Hematopoietic multipotent progenitor cell treated with erythropoietin and hydrocortisone succinate and interleukin-3 and kit ligand, for 15 days (in vitro differentiated cells): Measurements from ENCODE around the gene HK1.

ENCODE experiments used
- DNase-seq: peaks from one replicate; pipeline ENCODE4 v3.0.0-alpha.2; 2015; ENCODE audit warnings: low spot score

The HK1 gene

DNA sequence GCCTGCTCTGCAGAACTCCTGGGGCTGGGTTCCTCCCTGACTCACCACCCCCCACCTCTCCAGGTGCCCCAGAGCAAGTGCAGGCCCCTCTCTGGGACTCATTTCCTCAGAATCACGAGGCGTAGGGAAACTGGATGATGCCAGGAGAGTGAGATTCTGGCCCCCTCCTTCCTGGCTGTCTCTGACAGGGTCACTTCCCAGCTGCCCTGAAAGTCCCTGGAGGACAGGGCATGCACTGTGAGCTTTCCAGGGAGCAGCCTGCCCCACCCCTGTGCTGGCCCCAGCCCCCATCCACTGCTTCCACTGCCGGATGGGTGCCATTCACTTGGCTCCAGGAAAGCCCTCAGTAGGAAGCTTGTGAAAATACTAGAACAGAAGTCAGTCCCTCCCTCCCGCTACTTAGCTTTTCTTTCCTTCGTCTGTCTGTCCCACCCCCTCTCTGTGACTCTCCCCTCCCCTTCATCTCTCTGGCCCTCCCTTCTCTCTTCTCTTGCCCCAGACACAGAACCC lies 128.1 kb downstream of the HK1 start:
- DNase-seq, result no peak

DNA sequence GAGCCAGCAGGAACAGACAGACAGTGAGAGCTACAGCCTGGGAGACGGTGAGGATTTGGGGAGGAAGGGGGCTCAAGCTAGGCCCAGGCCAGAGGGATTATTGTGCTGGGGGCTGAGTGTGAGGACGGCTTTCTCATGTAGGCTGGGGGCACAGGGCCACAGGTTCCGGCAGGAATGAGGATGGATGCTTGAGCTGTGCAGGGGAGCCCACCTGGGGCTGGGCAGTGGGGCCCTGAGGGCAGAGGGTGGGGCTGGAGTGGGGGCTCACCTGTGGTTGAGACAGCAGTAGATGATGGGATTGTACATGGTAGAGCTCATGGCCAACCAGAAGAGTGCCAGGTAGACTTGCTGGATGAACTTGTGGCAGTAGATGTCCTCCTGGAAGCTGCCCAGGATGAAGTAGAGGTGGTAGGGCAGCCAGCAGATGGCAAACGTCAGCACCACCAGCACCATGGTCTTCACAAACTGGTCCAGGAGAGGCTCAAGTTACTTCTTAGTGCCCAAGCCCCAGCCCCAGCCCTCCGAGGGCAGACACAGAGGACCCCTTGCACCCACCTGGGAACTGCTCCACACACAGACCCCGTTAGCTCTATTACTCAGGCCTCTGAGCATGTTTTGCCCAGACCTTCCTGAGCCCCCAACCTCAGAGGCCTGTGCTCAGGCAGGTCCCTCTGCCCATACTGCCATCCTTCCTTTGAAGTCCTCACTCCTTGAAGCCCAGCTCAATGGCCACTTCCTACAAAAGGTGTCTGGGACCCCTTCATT lies 128.7 kb downstream of the HK1 start:
- DNase-seq, result no peak

DNA sequence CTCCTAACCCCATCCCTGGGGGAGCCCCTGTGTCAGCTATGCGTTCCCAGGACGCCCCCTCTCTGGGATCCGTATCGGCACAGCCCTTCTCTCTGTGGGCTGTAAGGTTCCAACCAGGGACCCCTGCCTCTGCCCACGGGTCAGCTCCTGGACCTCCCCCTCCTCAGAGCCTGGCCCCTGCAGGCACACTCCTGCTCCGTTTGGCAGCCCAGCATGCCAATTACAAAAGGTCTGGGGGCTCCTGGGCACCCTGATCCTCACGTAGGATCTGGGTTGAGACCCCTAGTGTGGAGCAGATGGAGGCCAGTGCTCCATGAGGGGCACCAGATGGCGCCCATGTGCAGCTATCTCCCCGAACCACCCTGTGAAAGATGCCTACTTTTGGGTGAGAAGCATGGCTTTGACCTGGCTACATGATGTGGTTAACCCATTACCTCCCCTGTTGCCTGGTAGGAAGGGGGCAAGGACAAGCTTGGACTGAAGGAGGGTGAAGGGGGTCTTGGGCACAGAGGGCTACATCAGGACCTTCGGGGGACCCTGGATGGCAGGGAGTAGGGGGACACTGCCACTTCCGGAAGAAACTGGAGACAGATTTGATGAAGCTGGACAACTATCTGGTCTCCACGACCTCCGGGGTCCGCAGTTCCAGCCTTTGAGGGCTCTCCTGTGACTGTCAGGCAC lies 129.5 kb downstream of the HK1 start:
- no peak for DNase-seq

DNA sequence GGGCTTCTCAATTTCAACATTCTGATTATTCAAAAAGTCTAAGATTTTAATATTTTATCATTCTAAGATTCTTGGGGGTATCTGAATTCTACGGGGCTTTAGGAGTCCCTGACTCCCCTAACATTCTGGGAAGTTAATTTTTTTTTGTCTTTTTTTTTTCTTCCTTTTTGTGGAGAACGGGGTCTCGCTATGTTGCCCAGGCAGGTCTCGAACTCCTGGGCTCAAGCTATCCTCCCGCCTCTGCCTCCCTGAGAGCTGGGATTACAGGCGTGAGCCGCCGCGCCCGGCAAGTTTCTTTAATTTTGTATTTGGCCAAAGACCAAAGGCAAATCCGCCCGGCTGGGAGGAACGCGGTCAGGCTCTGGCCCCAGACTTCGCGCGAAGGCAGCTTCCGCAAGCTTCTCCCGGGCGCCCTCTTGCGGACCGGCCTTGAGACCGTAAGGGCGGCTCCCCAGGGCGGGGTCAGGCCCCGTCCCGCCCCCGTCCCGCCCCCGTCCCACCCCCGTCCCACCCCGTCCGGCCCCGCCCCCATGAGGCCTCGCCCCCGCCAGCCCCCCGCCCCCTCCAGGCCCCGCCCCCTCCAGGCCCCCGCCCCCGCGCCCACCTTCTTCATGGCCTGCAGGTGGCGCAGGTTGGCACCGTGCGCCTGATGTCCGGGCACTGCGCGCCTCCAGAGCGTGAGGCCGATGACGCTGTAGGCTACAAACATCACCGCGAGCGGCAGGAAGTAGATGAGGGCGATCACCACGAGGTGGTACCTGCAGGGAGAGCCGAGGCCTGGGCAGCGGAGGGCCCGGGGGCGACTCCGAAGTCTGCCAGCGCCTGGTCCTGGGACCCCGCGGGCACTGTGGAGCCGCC lies 130.3 kb downstream of the HK1 start:
- peak; percentile 91 for DNase-seq

DNA sequence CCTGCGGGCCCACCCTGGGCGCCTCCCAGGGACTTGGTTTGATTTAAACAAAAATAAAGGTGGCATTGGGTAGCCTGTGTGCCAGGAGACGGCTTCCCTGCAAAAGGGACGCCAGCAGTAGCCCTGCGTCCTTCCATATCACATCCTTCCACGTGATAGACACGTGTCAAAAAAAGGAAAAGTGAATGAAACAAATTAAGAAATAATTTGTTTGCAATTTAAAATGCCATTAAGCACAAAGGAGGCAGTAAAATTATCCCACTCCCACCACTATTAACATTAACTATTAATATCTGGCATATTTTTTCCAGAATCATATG lies 130.8 kb downstream of the HK1 start:
- DNase-seq, result no peak

DNA sequence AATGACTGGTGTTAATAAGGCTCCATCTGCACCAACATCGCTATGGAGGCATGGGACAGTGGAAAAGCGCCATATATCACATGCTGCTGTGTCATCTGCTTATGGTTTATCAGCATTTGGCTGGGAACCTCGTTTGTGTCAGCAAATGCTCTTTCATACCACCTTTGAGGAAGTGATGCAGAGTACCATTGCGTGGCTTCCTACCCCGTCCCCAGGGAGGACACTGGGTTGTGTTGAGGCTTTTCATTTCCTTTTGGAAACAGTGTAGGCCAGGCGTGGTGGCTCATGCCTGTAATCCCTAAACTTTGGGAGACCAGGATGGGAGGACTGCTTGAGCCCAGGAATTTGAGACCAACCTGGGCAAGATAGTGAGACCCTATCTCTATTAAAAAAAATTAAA lies 131.7 kb downstream of the HK1 start:
- no peak for DNase-seq

DNA sequence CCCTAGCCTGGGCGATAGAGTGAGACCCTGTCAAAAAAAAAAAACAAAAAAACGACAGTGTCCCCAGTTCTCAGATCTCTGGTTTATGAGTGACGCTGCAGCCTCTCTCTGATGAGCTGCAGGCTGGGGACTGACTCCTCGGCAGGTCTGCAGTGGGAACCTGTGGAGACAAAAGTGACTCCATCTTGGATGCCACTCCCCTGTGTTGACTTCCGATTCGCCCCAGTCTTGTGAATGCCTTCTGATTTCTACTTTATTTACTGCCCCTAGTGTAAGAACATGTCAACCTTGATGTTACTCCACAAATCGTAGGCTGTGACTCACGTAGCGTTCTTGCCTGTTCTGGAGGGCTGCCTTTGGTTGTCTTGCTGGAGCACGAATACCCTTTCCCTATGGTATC lies 132.2 kb downstream of the HK1 start:
- no peak for DNase-seq

DNA sequence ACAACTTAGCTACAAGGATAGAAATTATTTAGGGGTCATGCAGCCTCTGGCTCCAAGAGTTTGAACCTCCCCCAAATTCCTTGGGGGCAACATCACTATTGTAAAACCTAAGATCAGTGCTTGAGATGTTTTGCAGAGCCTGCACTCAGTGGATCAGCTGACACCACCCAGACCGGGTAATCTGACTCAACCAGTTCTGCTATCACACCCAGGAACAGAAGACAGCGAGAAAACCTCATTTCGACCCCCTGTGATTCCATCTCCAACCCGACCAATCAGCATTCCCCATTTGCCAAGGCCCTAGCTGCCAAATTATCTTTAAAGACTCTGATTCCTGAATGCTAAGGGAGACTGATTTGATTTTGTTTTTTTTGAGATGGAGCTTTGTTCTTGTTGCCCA lies 133.2 kb downstream of the HK1 start:
- no peak for DNase-seq

DNA sequence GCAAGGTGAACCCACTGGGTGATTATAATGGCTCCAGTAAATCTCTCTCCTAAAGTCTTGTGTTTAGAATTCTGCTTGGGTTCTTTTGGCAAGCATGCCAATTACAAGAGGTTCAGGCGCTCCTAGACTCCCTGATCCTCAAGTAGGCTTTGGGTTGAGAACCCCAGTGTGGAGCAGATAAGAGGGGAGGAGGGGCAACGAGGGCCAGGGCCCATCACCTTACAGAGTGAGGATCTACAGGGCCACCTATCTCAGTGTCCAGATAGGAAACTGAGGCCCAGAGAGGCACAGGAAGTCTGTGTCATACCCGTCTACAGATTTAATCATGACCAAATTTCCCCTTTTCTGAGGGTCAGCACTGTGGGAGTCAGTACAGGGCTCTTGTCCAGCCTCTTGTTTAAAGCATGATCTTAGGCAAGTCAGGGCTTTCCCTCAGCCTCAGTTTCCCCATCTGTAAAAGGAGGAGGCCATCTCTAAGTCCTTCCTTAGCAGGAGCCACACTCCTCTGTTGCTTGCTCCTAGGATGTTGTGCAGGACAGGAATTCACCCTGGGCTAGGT lies 134.0 kb downstream of the HK1 start:
- no peak for DNase-seq

DNA sequence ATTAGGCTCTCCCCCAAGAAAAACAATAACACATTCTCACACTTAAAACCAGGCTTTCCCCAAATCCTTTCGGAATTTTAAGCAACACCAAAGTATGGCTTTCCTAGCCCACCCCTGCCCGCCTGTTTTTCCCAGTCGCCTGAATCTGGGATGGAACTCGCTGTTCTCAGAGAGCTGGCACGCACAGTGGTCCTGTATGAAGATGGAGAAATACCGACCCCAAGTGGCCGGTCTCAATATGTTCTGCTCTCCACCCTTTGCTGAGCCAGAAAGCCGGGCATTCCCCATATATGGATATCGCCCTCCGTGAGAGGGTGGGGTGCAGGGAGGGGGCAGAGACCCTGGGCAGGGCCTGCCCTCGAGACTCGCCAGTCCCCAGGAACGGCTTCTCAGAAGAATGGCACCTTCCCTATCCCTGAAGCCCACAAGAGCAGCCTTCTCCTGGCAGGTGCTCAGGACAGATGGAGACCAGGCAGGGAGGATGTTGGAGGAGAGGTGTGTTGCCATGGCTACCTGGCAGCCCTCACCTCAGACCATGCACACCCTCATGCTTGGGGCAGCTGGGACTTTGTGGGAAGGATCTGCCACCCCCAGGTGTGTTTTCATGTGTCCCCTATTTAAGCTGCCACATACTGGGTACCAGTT lies 135.0 kb downstream of the HK1 start:
- DNase-seq, result peak; percentile 54

DNA sequence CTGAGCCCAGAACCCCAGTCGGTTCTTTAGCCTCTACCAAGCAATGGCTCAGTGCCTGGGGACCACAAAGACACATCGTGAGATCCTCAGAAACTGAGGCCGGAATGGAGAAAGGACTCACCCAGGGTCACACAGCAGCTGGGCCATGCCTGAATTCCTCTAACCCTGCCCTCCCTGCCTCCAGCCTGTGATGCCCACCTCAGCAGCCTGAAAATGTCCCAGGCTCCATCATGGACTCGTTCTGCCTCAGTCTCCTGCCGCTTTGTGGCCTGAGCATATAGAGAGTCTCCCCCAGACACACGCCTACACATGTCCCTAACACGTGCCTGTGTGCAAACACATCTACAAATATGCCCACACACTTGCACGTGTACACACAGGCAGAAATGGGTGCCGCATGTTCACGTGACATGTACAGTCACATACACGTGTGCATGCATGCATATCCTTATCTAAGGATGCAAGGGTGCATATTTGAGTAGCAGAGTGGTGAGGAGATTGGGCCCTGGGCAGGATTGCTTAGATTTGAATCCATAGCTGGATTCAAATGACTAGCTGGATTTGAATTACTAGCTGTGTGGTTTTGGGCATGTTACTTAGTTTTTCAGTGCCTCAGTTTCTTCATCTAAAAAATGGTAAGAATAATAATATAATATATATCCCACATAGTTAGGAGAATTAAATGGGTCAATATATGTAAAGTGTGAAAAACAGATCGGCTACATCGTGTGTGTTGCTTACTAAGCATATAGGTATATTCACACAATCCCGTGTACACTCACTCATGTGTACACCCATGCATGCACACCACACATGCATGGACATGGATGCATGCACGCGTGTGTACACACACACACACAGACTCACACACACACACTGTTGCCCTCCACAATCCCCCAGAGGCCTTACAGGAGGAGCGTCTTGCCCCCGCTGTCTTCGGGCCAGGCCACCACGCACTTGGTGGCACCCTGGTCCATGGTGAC lies 136.0 kb downstream of the HK1 start:
- DNase-seq, result no peak

DNA sequence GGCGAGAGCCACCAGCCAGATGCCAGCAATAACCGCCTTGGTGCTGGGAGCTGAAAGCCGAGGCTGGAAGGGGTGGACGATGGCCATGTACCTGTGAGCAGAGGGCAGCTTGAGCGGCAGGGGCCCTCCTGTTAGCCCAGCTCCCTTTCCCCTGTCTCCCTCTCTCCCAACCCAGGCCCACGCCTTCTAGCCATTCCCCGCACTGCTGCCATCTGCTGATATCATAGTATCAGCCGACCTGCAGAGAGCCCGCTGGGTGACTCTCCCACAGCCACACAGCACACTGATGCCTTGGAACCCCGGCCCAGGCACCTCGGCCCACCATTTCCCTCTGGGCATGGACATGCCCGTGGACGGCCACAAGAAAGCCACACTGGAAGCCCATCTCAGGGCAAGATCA lies 136.8 kb downstream of the HK1 start:
- no peak for DNase-seq

DNA sequence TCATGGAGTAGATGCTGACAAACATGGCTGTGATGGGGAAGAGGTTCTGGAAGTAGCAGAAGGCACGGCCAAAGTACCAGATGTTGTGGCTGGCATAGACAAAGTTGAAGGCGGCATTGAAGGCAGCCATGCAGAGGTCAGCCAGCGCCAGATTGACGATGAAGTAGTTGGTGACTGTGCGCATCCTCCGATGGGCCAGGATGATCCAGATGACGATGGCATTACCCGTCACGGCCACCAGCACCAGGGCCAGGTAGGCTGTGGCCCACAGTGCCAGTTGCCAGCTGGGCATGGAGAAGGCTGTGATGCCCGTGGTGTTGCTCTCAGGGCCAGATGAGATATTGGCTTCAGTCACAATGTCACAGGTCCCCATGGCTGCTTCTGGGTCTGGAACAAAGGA lies 137.7 kb downstream of the HK1 start:
- DNase-seq, result no peak

DNA sequence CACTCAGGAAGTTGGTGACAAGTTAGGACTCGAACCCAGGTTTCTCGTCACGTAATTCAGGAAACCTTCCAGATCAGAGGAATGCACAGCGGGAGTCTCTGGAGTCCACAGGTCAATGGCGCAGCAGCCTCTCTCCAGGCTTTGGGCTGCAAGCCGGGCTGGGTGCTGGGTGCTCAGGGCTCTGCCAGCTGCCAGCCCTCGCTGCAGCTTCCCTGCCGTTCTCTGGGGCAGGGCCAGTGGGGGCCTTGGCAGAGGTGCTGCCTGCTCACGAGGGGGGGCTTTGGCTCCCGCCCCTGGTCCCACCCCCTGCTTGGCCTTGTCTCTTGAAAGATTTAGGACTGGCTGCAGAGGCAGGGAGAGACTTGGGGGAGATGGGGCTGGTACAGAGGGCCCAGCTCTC lies 138.4 kb downstream of the HK1 start, which contains the start of gene TACR2:
Gene TACR2, minus strand, starts transcription at position 224 of the 400 bp plus-strand sequence. CDS start 595 bp downstream, outside the sequence.
- no peak for DNase-seq

DNA sequence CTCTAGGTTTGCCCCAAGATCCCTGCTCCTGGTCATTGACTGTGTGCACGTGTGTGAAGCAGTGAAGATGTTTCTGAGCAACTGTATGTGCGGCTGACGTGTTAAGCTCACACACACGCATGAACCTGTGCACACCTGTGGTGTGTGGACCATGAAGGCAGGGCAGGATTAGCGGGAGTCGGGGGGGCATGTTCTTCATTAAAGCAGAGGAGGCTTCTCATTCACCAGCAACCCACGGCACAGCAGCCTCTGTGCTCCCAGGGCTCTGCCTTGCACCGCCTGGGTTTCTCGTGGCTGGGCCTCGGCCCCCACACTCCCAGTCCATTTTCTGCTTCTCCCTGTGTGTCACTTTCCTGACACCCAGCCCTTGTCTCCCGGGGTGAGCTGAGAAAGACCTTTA lies 139.2 kb downstream of the HK1 start:
- DNase-seq, result no peak

DNA sequence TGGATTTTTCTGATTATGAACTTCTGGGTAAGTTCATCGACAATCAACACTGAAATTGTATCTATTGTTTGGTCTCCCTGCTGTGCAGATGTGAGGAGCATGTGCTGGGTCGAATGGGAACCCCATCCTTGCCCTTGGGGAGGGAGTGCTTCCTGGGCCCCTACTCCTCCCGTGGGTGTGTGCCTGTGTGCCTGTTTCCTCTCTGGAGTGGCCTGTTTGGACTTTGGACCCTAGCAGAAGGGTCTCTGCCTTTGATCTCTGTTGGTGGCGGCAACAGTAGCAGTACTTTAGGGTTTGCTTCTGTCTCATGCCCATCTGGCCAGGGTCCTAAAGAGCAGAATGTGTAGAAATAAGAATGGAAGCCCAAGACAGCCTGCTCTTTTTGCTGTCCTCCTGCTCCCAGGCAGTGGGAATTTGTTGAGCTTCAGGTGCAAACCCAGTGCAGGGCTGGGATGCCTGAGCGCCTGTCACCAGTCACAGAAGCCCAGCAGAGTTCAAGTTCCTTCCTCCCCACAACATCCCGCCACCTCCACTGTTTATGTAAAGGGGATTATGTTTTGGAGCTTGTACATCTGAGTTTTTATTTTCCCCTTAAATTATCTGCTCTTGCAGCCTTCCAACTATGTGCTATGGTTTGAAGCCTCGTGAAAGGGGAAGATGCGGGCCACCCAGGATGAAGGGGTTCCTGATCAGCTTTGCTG lies 139.9 kb downstream of the HK1 start:
- no peak for DNase-seq

DNA sequence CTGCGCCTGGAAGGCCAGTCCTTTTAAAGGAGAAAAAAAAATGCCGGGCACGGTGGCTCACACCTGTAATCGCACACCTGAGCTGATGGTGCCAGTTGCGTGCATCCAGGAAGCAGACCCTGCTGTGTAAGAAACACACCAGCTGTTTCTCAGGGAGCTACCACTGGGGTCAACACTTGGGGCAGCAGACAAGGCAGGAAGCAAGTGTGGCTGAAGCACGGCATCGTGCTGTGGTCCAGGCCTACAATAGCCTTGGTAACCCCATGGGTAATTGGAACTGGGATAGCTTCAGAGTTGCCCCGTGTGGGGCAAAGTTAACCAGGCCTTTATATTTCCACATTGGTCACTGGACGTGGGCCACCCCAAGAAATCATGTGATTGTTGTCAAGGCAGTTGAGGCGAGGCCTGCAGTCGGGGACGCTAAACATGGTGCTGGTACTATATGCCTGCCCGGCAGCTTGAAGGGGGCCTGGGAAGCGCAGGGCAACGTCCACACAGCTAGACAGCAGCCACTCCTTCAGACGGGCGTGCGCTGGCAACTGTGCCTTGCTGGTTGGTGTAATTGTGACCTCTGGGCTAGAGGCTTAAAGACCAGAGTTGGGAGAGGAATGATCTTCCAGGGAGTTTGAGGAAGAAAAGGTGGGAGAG lies 140.9 kb downstream of the HK1 start:
- no peak for DNase-seq

DNA sequence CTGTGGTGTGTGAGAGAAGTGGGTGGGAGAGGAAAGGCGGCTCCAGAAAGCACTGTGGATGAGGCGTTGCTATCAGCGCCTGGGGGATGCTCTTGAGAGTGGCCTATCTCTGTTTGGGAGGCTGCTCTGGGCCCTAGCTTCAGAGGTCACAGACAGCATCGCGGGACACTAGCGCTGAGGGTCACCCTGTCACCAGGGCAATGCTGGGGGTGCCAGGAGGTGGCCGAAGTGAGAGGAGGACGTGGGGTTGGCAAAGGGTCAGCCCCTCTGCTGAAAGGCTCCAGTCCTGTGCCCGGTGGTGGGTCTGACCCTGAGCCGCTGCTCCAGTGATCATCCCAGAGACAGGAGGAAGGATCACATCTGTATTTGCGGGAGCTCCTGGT lies 141.4 kb downstream of the HK1 start:
- no peak for DNase-seq

DNA sequence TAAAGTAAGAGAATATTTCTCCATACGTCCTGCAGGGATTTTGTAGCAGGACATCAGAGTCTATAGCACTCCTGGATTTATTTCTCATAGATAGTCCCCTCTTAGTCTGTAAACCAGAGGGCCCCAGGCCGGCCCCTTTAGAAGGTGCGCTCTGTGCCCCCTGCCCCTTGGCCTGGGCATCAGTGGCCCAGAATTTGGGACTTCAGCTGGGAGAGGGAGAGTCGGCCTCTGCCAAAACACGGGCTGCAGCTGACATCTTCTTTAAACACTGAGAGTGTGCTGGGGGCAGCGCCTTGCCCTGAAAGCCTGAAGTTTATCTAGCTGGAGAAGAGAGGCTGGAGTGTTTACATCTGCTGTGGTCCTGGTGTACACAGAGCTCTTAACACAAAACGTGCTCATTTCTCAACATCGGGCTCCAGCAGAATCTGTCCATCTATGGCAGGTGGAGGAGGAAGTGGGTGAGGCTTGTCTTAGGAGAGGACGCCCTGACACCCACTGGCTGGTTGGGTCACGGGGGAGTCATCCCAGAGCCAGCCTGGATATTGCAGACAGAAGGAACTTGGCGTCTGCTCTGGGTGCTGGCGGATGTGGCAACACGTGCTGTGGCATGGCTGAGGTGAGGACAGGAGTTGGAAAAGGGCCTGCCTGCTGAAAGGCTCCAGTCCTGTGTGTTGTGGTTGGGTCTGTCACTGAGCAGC lies 143.5 kb downstream of the HK1 start:
- no peak for DNase-seq
